ENCODE results near the gene DTD2. TPM values are rescaled to one million over a fixed set of nuclear protein-coding genes. Genes with fewer than 3 reads are reported as not detected.
A peak's percentile ranks its signal among the peaks of the same experiment; 100 is the strongest.

DTD2 gene
- 18.5 TPM for polyA plus RNA-seq (2013)

DNA sequence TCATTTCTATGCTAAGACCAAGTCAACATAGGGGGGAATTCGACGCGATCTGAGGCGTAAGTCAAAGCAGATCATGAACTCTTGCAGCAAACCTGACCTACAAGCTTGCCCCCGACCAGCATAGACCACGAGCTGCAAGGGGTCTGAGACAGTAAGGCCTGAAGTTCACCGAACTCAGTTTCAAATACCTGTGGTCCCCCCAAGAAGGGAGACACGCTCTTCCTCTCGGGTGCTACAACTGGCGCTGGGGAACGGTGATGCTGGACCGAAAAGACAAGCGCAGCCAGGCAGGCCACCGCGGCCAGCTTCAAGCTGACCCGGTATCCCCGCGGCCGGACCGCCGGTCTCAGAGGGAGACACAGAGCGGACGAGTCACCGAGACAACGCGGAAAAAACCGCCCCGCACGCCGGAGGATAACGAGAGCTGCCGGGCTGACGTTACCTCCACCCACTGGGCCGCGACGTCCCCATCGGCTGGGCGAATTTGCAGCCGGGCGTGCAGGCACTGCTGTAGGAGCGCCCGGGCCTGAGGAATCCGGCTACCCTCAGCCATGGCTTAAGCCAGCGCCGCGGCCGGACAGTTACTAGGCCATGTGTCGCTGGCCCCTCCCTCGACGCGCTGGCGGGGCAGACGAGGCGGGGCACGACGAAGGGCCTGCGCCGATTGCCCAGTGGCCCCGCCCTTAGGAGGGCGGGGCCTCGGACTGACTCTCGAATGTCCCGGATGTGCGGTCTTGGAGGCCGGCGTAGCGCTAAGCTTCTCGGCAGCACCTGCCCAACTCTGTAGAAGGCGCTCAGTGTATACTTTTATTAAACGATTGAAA, at the start of gene DTD2:
Gene DTD2, minus strand, starts transcription at position 666 of the 824 bp plus-strand sequence. Its CDS starts 113 bp downstream, at position 553.
- WGBS (ENCODE audit: insufficient coverage) = under 1% methylated on average over 61 of the region's 70 CpGs
- ChIA-PET POLR2A (no interaction called here), CTCF (interaction anchor here (1.0 kb wide), 1 partner anchor 37 kb away, joined by 5 read pairs; the partner anchor contains the start of gene HEATR5A)
- Histone ChIP-seq H3K4me3 (ENCODE audit: control insufficient read depth in 1 of 7, extremely low read depth in 1 of 7, insufficient read depth in 4 of 7, low read depth in 2 of 7, low read length in 6 of 7) (peak within 1 kb of the TSS; percentile 65 to 96 (median 85)), H3K27ac (ENCODE audit: insufficient read depth in 1 of 2, low read depth in 1 of 2, low read length in 2 of 2, poor library complexity in 1 of 2, severe bottlenecking in 2 of 2) (peak within 1 kb of the TSS; percentile 83 to 87), H3K36me3 (ENCODE audit: control insufficient read depth in 4 of 4, insufficient read depth in 4 of 4, low read length in 3 of 4) (peaks cover 3 to 9% (median 6%) of the 10 kb centered on the region in 4 experiments), H3K9me3 (ENCODE audit: control extremely low read depth in 1 of 5, control insufficient read depth in 4 of 5, insufficient read depth in 2 of 5, low read depth in 1 of 5, low read length in 4 of 5) (no peaks in the 10 kb centered on the region), H3K4me1 (ENCODE audit: control extremely low read depth in 1 of 4, control insufficient read depth in 4 of 4, insufficient read depth in 4 of 4, low read length in 3 of 4) (peaks cover 2 to 23% (median 11%) of the 10 kb centered on the region in 4 experiments), H3K27me3 (replicated peaks in 2 of 5; ENCODE audit: control insufficient read depth in 4 of 5, insufficient read depth in 5 of 5, low read length in 4 of 5) (no peaks in the 10 kb centered on the region)
- DNase-seq = peak; percentile 89 to 93 (median 92)

DNA sequence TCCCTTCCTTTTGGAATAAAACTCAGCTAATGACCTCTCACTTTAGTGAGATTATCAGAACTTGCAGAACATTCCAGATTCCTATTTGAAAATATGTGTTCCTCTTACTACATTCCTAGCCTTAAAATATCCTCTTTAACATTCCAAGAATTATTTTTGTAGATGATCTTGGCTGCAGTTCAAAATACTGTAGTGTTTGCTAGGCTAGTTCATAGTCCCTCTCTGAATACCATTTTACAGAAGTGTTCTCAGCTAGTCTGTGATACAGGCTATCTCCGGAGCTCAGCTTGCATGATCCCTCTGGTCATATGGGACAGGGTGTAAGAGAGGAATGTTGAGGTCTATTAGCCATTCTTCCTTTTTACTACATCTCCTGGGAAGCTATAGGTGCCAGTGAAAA, 48.1 kb upstream of the DTD2 start:
- H3K4me1 ChIP-seq (ENCODE audit: control extremely low read depth in 1 of 4, control insufficient read depth in 4 of 4, insufficient read depth in 4 of 4, low read length in 3 of 4) = no peaks in the 10 kb centered on the region
- no peaks in the 10 kb centered on the region for H3K27me3 ChIP-seq (replicated peaks in 2 of 5; ENCODE audit: control insufficient read depth in 4 of 5, insufficient read depth in 5 of 5, low read length in 4 of 5)
- no peak overlapping the region for H3K27ac ChIP-seq (ENCODE audit: insufficient read depth in 1 of 2, low read depth in 1 of 2, low read length in 2 of 2, poor library complexity in 1 of 2, severe bottlenecking in 2 of 2)
- H3K36me3 ChIP-seq (ENCODE audit: control insufficient read depth in 4 of 4, insufficient read depth in 4 of 4, low read length in 3 of 4) = no peaks in the 10 kb centered on the region
- ChIA-PET CTCF (interaction anchor here (0.9 to 1.6 kb wide), 4 partner anchors 20 to 747 kb away, joined by 3 read pairs; no protein-coding TSS in a partner anchor), POLR2A (no interaction called here)
- no CpG with 5 or more reads among the region's 1 CpG for WGBS (ENCODE audit: insufficient coverage)
- H3K4me3 ChIP-seq (ENCODE audit: control insufficient read depth in 1 of 7, extremely low read depth in 1 of 7, insufficient read depth in 4 of 7, low read depth in 2 of 7, low read length in 6 of 7) = no peak overlapping the region
- no peak for DNase-seq
- no peaks in the 10 kb centered on the region for H3K9me3 ChIP-seq (ENCODE audit: control extremely low read depth in 1 of 5, control insufficient read depth in 4 of 5, insufficient read depth in 2 of 5, low read depth in 1 of 5, low read length in 4 of 5)

DNA sequence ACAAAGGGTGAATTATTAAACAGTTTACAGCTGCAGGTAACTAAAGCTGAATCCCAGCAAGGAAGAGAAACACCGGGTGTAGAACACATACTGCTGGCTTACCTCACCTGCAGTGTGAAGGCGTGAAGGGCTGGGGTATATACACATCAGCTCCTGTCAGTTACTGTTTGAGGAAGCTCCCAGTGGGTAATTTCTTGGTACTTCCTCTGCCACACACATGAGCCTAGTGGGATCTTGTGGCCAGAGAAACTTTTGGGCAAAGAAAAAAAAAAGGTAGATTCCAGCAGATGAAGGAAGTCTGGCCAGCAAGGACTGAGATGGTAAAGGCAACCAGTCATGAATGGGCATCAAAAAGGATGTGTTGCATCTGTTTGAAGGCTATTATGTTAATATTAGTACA, 44.6 kb upstream of the DTD2 start:
- Histone ChIP-seq H3K9me3 (ENCODE audit: control extremely low read depth in 1 of 5, control insufficient read depth in 4 of 5, insufficient read depth in 2 of 5, low read depth in 1 of 5, low read length in 4 of 5) (peaks cover 0 to 2% (median 0%) of the 10 kb centered on the region in 5 experiments), H3K4me1 (ENCODE audit: control extremely low read depth in 1 of 4, control insufficient read depth in 4 of 4, insufficient read depth in 4 of 4, low read length in 3 of 4) (no peaks in the 10 kb centered on the region), H3K4me3 (ENCODE audit: control insufficient read depth in 1 of 7, extremely low read depth in 1 of 7, insufficient read depth in 4 of 7, low read depth in 2 of 7, low read length in 6 of 7) (no peak overlapping the region), H3K27ac (ENCODE audit: insufficient read depth in 1 of 2, low read depth in 1 of 2, low read length in 2 of 2, poor library complexity in 1 of 2, severe bottlenecking in 2 of 2) (no peak overlapping the region), H3K27me3 (replicated peaks in 2 of 5; ENCODE audit: control insufficient read depth in 4 of 5, insufficient read depth in 5 of 5, low read length in 4 of 5) (no peaks in the 10 kb centered on the region), H3K36me3 (ENCODE audit: control insufficient read depth in 4 of 4, insufficient read depth in 4 of 4, low read length in 3 of 4) (no peaks in the 10 kb centered on the region)
- WGBS (ENCODE audit: insufficient coverage) = 100% methylated on average over 1 of the region's 2 CpGs
- ChIA-PET POLR2A (no interaction called here), CTCF (interaction anchor here (1.4 kb wide), 1 partner anchor 10 kb away, joined by 3 read pairs; no protein-coding TSS in a partner anchor)
- no peak for DNase-seq

DNA sequence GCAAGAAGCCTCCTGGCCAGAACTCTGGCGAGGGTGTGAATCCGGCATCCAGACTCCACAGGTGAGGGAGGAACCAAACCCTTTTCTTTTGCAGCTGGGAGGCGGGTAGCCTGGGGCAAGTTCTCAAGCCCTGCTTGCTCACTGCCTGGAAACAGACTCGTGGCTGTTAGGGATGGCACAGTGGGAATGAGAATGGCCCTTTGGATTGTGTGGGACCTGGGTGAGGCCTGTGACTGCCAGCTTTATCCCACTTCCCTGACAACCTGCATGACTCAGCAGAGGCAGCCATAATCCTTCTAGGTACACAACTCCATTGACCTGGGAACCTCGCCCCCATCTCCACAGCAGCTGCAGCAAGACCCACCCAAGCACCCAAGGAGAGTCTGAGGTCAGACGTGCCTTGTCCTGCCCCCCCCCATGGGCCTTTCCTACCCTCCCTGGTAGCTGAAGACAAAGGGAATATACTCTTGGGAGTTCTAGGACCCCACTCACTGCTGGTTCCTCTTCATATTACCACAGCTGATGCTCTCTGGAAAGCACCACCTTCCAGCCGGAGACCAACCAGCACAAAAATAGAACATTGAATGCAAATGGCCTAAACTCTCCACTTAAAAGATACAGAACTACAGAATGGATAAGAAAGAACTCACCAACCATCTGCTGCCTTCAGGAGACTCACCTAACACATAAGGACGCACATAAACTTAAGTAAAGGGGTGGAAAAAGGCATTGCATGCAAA, 35.6 kb upstream of the DTD2 start:
- ChIA-PET POLR2A (no interaction called here), CTCF (interaction anchor here (0.9 kb wide), 1 partner anchor 434 kb away, joined by 3 read pairs; no protein-coding TSS in a partner anchor)
- Histone ChIP-seq H3K27ac (ENCODE audit: insufficient read depth in 1 of 2, low read depth in 1 of 2, low read length in 2 of 2, poor library complexity in 1 of 2, severe bottlenecking in 2 of 2) (no peak overlapping the region), H3K4me3 (ENCODE audit: control insufficient read depth in 1 of 7, extremely low read depth in 1 of 7, insufficient read depth in 4 of 7, low read depth in 2 of 7, low read length in 6 of 7) (no peak overlapping the region), H3K4me1 (ENCODE audit: control extremely low read depth in 1 of 4, control insufficient read depth in 4 of 4, insufficient read depth in 4 of 4, low read length in 3 of 4) (peaks cover 0 to 4% (median 2%) of the 10 kb centered on the region in 4 experiments), H3K27me3 (replicated peaks in 2 of 5; ENCODE audit: control insufficient read depth in 4 of 5, insufficient read depth in 5 of 5, low read length in 4 of 5) (peaks cover 0 to 20% (median 4%) of the 10 kb centered on the region in 5 experiments), H3K9me3 (ENCODE audit: control extremely low read depth in 1 of 5, control insufficient read depth in 4 of 5, insufficient read depth in 2 of 5, low read depth in 1 of 5, low read length in 4 of 5) (peaks cover 0 to 8% (median 3%) of the 10 kb centered on the region in 5 experiments), H3K36me3 (ENCODE audit: control insufficient read depth in 4 of 4, insufficient read depth in 4 of 4, low read length in 3 of 4) (no peaks in the 10 kb centered on the region)
- no peak for DNase-seq
- WGBS (ENCODE audit: insufficient coverage) = 100% methylated on average over 2 of the region's 8 CpGs

DNA sequence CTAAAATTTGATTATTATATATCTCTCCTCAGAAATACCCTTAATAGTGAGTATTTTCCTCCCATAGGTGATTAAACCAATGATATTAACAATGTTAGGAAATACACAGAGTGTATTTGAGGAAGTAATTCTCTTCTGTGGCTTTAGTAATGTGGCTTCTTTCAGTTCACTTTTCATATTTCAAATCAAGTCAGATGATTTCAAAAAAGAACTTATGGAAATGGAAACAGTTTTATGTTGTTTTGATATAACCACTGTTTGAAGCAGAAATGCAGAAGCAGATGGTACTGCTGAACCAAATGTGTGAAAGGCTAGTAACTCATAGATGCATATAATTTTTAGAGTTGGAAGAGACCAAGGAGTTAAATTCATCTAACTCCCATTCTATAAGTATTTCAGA, 32.4 kb upstream of the DTD2 start:
- peak in 2 of 3 donors; percentile 58 to 65 for DNase-seq
- POLR2A ChIA-PET = no interaction called here
- no peaks in the 10 kb centered on the region for H3K36me3 ChIP-seq (ENCODE audit: control insufficient read depth in 4 of 4, insufficient read depth in 4 of 4, low read length in 3 of 4)

DNA sequence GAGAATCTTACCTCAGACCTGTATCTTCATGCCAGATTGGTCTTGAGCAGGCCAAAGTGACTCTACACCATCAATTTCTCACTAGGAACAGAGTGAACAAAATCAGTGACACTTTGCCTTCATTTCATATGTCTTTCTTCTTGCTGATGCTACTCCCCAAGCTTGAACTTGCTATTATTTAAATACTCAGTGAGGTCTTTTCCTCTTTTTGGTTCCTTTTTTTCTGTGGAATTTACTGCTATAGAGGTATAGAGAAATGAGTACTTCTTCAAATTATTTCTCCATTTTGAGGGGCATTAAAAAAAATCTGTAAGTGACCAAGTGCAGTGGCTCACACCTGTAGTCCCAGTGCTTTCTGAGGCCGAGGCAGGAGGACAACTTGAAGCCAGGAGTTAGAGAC, 30.6 kb upstream of the DTD2 start, which contains the start of gene GPR33:
Gene GPR33, minus strand, starts transcription at position 154 of the 400 bp plus-strand sequence. CDS start 4,074 bp downstream, outside the sequence.
- Histone ChIP-seq H3K9me3 (ENCODE audit: control extremely low read depth in 1 of 5, control insufficient read depth in 4 of 5, insufficient read depth in 2 of 5, low read depth in 1 of 5, low read length in 4 of 5) (no peaks in the 10 kb centered on the region), H3K36me3 (ENCODE audit: control insufficient read depth in 4 of 4, insufficient read depth in 4 of 4, low read length in 3 of 4) (no peaks in the 10 kb centered on the region), H3K4me3 (ENCODE audit: control insufficient read depth in 1 of 7, extremely low read depth in 1 of 7, insufficient read depth in 4 of 7, low read depth in 2 of 7, low read length in 6 of 7) (no peak within 1 kb of the TSS), H3K27me3 (replicated peaks in 2 of 5; ENCODE audit: control insufficient read depth in 4 of 5, insufficient read depth in 5 of 5, low read length in 4 of 5) (peaks cover 0 to 20% (median 2%) of the 10 kb centered on the region in 5 experiments), H3K4me1 (ENCODE audit: control extremely low read depth in 1 of 4, control insufficient read depth in 4 of 4, insufficient read depth in 4 of 4, low read length in 3 of 4) (peaks cover 0 to 4% (median 2%) of the 10 kb centered on the region in 4 experiments), H3K27ac (ENCODE audit: insufficient read depth in 1 of 2, low read depth in 1 of 2, low read length in 2 of 2, poor library complexity in 1 of 2, severe bottlenecking in 2 of 2) (no peak within 1 kb of the TSS)
- CTCF ChIA-PET = no interaction called here
- WGBS (ENCODE audit: insufficient coverage) = 60% methylated on average over 1 of the region's 1 CpG
- POLR2A ChIA-PET = no interaction called here
- DNase-seq = peak in 2 of 3 donors; percentile 23

More for the DNA sequence above, 32.4 kb upstream of the DTD2 start:
- Histone ChIP-seq H3K27me3 (replicated peaks in 2 of 5; ENCODE audit: control insufficient read depth in 4 of 5, insufficient read depth in 5 of 5, low read length in 4 of 5) (peaks cover 0 to 20% (median 4%) of the 10 kb centered on the region in 5 experiments), H3K4me3 (ENCODE audit: control insufficient read depth in 1 of 7, extremely low read depth in 1 of 7, insufficient read depth in 4 of 7, low read depth in 2 of 7, low read length in 6 of 7) (no peak overlapping the region), H3K27ac (ENCODE audit: insufficient read depth in 1 of 2, low read depth in 1 of 2, low read length in 2 of 2, poor library complexity in 1 of 2, severe bottlenecking in 2 of 2) (no peak overlapping the region), H3K4me1 (ENCODE audit: control extremely low read depth in 1 of 4, control insufficient read depth in 4 of 4, insufficient read depth in 4 of 4, low read length in 3 of 4) (peaks cover 0 to 4% (median 2%) of the 10 kb centered on the region in 4 experiments), H3K9me3 (ENCODE audit: control extremely low read depth in 1 of 5, control insufficient read depth in 4 of 5, insufficient read depth in 2 of 5, low read depth in 1 of 5, low read length in 4 of 5) (peaks cover 0 to 4% (median under 1%) of the 10 kb centered on the region in 5 experiments)
- CTCF ChIA-PET = no interaction called here
